T47D (cell line): Measurements from ENCODE around the gene TUBA3E.
"Not testable (repeated sequence)": the region's sequence is repeated elsewhere in the genome, so short reads cannot be mapped to it uniquely, and the experiment has no call there.

ENCODE experiments used
- DNase-seq, 2 experiments: peaks; one replicate each; pipeline versions ENCODE4 v3.0.0 to v3.0.0-alpha.2; 2011 to 2012; ENCODE audit warnings: low read depth in 1 of 2, low spot score in 1 of 2
- JUND ChIP-seq: IDR thresholded peaks from 2 replicates; pipeline ENCODE4 v1.6.1; 2012; ENCODE audit warnings: low read depth
- in situ Hi-C: cut with HindIII; loops from 2 replicates; pipeline ENCODE4 v1.10.0; 2016; ENCODE audit warnings: low sequenced_read_pairs, low pct_unique_long_range_greater_than_20kb

Gene TUBA3E

DNA sequence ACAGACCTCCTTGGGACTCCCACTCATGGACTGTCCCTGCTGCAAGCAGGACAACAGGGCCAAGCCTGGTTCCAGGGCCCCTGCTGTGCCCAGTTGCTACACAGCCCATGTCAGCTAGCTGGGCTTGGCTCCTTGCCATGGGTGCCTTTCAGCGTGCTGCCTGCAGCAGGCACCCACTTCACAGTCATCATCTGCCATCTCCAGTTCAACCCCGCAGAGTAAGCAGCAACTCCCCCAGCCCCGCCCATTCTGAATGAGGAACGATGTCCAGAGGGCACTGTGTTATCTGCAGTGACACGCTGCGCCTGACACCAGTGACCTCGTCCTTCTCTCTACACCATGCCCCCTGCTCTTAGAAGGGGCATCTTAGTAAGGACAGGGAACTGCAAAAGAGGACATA is 4.3 kb upstream of the TUBA3E start:
- DNase-seq, in situ Hi-C loops: not testable (repeated sequence)

DNA sequence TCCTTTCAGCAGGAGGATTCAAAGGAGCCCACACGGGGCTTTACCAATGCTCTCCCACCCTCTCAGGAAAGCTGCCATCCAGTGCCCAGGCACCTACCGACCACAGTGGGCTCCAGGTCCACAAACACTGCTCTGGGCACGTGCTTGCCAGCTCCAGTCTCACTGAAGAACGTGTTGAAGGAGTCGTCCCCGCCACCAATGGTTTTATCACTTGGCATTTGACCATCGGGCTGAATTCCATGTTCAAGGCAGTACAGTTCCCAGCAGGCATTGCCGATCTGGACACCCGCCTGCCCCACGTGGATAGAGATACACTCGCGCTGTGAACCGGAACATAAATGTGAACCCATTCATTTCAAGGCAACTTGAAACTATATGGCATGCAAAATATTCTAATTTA is 2.2 kb downstream of the TUBA3E start:
- in situ Hi-C loops, DNase-seq: not testable (repeated sequence)

DNA sequence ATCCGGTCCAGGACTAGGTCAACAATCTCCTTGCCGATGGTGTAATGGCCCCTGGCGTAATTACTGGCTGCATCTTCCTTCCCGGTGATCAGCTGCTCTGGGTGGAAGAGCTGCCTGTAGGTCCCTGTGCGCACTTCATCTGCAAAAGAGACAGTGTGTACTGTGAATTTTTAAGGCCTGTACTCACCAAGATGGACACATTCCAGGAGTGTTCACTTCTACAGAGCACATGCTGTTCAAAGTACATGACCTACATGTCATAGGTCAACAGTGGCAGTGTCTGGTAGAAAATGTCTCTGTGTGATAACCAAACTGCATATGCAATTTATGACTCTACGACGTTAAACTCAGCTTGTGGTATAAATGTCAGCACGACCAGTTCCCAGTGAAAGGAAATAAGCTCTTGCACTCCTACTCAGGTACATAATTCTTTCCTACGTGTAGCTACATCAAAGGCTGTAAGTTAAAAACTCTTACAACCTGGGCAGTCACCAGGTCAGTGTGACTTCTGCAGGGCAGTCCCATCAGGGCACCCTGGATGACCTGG is 3.1 kb downstream of the TUBA3E start:
- DNase-seq, in situ Hi-C loops: not testable (repeated sequence)

DNA sequence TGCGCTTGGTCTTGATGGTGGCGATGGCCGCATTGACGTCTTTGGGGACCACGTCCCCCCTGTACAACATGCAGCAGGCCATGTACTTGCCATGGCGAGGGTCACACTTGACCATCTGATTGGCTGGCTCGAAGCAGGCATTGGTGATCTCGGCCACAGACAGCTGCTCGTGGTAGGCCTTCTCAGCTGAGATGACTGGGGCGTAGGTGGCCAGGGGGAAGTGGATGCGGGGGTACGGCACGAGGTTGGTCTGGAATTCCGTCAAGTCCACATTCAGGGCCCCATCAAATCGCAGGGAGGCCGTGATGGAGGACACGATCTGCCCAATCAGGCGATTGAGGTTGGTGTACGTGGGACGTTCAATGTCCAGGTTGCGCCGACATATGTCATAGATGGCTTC is 4.4 kb downstream of the TUBA3E start:
- DNase-seq, in situ Hi-C loops: not testable (repeated sequence)

DNA sequence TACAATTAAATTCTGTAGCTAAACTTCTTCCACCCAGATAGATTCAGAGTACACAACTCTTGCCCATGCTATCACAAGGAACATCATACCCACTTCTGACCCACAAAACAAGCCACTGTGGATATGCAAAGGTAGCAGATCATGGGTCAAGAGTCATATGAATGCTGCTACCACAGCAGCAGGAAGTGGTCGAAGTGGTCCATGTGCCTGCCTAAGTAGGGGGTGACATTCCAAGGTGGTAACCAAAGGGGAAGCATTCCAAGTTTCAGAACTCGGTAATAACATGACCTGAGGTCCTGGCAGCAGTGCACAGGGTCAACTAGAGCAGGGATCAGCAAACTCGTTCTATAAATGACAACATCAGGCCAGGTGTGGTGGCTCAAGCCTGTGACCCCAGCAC is 5.8 kb downstream of the TUBA3E start:
- DNase-seq, in situ Hi-C loops: not testable (repeated sequence)

DNA sequence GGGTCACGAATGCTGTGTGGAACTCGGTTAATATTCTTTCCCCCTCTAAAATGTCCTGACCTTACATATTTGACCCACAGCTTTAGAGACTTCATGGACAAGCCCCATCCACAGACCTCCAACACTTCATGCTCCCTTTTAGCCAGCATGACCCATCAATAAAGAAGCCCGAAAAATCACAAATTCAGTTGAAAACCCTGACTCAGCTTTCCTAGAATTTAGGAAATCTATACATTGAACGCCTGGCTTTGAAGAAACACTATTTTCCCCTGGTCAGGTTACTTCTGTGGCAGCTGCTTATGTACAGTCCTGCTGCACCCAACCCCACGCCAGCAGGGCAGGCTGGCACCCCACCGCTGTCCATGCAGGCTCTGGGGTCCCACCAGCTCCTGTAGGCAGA is 6.9 kb downstream of the TUBA3E start:
- DNase-seq, in situ Hi-C loops: not testable (repeated sequence)

DNA sequence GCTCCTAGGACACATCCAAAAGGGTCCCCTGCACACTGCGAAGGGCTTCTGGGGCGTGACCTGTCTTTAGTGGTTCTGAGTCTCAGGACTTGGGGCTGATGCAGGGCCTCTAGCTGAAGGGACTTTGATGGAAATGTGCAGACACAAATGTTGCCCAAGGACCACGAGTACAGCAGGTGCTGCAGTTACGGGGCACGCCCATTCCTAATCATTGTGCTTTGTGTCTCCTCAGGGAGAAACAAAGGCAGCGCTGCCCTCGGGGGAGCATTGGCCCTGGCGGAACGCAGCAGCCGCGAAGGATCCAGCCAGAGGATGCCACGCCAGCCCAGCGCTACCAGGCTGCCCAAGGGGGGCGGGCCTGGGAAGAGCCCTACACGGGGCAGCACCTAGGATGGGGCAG is 8.0 kb downstream of the TUBA3E start:
- in situ Hi-C loops: no loop called here
- DNase-seq: no peak
- TF ChIP-seq JUND: no peak

DNA sequence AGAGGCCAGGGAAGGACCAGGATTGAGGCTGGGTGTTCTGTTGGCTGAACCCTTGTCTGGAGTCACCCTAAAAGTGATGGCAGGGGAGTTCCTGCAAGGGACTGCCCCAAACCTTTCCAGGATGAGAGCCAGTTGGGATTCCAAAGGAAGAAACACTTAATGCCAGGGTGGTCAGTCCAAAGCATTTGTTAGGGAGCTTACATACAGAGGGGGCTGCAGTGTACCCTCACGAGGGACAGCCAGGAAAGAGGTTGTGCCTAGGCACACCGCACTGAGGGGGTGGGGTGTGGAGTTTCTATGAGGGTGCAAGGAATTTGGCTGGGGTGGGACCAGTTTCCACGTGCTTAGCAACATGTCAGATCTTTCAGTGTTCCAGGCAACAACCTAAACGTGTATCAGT is 9.3 kb downstream of the TUBA3E start:
- DNase-seq, in situ Hi-C loops: not testable (repeated sequence)

DNA sequence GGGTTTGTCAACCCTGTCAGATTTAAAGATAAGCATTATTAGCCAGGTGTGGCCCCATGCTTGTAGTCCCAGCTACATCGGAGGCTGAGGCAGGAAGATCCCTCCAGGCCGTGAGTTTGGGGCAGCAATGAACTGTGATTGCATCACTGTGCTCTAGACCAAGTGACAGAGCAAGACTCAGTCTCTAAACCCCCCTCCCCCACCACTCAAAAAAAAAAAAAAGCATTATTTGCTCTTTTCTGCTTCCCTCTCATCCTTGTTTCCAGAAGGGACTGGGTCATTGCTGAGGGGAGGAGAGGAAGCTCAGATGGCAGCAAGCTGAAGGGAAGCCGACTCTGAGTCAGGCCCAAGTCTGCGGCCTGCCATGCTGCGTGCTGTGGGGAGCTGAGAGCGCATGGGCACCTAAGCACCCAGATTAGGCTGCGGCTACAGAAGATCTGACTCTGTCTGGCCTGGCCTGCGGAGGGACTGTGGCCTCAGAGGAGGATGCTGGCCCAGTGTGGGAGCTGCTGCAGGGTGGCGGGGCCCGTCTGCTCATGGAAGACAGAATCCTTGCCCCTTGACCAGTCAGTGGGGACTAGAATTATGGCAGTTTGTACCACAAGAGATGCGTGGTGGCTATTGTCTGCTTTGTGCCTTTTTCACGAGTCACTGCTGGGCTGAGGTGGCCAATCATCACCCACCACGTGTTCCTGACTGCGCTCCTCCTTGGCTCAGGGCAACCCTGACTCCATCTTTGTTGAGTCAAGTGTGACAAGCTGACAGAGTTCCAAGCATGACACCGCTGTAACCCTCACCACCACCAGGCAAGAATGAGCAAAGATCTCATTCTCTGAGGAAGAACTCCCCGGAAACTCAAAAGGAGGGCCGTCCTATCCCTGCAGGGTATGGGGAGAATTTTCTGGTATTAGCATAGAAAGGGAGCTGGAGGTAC is 10.1 kb downstream of the TUBA3E start:
- DNase-seq, in situ Hi-C loops: not testable (repeated sequence)

DNA sequence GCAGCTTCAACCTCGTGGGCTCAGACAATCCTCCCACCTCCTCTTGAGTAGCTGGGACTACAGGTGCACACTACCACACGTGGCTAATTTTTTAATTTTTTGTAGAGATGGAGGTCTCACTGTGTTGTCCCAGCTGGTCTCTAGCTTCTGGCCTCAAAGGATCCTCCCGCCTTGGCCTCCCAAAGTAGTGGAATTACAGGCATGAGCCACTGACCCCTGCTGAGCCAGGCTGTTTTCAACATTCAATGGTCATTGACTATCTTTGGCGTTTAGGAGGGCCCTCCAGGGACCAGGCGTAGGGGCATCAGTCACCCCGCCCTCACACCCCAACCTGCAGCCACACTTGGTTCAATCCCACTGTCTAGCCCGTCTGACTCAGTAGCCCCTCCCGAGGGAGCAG is 11.0 kb downstream of the TUBA3E start:
- DNase-seq: no peak
- no peak for TF ChIP-seq JUND
- in situ Hi-C loops: no loop called here

DNA sequence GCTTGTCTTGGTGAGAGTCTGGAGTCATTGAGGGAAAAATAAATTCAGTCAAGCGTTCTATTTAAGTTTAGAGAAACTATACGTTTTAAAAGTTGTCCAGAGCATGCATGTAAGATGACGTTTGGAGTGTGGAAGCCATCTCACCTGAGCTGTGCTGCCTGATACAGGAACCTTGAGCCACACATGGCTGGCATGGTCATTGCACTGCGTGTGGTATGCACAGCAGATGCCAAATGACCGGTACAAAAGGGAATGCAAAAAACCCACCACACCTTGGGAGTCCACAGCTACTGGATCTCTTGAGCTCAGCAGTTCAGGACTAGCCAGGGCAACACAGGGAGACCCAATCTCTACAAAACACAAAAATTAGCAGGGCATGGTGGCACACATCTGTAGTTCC is 11.8 kb downstream of the TUBA3E start:
- no peak for TF ChIP-seq JUND
- DNase-seq: no peak
- in situ Hi-C loops: no loop called here

DNA sequence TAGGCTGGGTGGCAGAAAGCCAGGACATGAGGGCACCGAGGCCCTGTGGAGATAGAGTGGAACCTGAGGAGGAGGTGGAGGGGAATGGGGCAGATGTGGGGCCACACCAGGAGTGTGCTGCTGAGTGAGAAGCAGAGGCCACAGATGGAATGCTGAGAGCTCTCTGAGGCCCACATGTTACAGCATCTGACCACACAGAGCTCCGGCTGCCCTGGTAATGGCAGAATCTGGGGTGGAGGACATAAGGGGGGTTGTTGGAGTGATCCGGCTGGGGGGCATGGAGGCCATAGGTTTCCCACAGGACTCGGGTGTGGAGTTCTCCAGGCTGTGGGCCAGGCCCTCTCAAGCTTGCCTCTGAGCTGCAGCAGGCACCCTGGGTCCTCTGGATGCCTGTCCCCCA is 12.3 kb downstream of the TUBA3E start:
- no peak for TF ChIP-seq JUND
- no peak for DNase-seq
- in situ Hi-C loops: no loop called here

DNA sequence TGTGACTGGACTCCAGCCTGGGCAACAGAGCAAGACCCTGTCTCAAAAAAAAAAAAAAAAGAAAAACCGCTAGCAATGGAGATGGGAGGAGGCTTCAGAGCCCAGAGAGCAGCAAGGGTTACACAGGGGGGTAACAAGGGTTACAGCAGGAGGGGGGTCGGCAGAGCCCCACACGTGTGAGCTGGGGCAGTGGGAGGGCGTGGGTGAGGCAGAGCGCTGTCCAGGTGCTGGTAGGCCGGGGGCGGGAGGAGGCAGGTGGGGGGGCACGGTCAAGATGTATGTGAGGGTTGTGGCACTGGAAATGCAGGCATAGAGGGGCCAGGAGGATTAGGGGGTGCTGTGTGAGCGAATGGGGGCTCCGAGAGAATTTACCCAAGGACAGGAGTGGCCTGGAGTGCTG is 12.8 kb downstream of the TUBA3E start:
- no peak for TF ChIP-seq JUND
- in situ Hi-C loops: no loop called here
- no peak for DNase-seq
